Uterus (tissue), 2 donors: ENCODE measurements around the gene CLP1.

Experiments
- POLR2A ChIP-seq, 2 donors: fragments of 450-650 bp; IDR thresholded peaks; one replicate each; pipeline ENCODE4 v1.6.1; 2016; ENCODE audit warnings: antibody characterized with exemption in 2 of 2, mild to moderate bottlenecking in 1 of 2, moderate library complexity in 1 of 2
- TF ChIP-seq, protein P1 (sequence below), 4 experiments: fragments of 200-600 bp in 2 of 4; fragments of 450-650 bp in 2 of 4; sonication (generic) in 2 of 4; IDR thresholded peaks; one replicate each; pipeline ENCODE4 v1.5.1; 2016 to 2019; ENCODE audit warnings: antibody characterized with exemption in 4 of 4, mild to moderate bottlenecking in 2 of 4, moderate library complexity in 1 of 4

DNA sequence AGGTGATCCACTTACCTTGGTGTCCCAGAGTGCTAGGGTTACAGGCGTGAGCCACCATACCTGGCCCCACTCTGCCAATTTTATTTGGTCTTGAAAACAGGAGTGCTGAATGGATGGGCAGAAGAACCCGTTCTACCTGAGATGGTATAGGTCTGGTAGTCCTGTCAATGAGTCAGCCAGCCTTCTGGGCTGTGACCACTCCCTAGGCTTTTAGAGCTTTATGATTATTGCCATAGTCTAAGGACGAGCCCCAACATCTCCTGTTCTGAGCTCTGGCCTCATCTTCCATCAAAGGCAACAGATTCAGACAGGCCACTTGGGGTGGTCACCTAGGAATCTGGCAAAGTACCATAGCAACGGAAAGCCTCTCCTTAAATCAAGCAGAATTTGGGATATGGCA lies 21.8 kb downstream of the CLP1 start:
- TF ChIP-seq, protein P1, sequence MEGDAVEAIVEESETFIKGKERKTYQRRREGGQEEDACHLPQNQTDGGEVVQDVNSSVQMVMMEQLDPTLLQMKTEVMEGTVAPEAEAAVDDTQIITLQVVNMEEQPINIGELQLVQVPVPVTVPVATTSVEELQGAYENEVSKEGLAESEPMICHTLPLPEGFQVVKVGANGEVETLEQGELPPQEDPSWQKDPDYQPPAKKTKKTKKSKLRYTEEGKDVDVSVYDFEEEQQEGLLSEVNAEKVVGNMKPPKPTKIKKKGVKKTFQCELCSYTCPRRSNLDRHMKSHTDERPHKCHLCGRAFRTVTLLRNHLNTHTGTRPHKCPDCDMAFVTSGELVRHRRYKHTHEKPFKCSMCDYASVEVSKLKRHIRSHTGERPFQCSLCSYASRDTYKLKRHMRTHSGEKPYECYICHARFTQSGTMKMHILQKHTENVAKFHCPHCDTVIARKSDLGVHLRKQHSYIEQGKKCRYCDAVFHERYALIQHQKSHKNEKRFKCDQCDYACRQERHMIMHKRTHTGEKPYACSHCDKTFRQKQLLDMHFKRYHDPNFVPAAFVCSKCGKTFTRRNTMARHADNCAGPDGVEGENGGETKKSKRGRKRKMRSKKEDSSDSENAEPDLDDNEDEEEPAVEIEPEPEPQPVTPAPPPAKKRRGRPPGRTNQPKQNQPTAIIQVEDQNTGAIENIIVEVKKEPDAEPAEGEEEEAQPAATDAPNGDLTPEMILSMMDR (IDR thresholded peaks at IDR 0.05): no peak
- no peak for TF ChIP-seq POLR2A (IDR thresholded peaks at IDR 0.05)
